HG02852 (cell line): ENCODE measurements around the gene RCBTB1.
A peak's percentile ranks its signal among the peaks of the same experiment; 100 is the strongest.
"Not testable (repeated sequence)": the region's sequence is repeated elsewhere in the genome, so short reads cannot be mapped to it uniquely, and the experiment has no call there.

Experiments used
- ATAC-seq: cut with Tn5 transposase; IDR thresholded peaks from one replicate; pipeline ENCODE4 v1.9.1; 2021; ENCODE audit warnings: mild to moderate bottlenecking, moderate library complexity; ENCODE audit not compliant: unreplicated experiment

The RCBTB1 gene

DNA sequence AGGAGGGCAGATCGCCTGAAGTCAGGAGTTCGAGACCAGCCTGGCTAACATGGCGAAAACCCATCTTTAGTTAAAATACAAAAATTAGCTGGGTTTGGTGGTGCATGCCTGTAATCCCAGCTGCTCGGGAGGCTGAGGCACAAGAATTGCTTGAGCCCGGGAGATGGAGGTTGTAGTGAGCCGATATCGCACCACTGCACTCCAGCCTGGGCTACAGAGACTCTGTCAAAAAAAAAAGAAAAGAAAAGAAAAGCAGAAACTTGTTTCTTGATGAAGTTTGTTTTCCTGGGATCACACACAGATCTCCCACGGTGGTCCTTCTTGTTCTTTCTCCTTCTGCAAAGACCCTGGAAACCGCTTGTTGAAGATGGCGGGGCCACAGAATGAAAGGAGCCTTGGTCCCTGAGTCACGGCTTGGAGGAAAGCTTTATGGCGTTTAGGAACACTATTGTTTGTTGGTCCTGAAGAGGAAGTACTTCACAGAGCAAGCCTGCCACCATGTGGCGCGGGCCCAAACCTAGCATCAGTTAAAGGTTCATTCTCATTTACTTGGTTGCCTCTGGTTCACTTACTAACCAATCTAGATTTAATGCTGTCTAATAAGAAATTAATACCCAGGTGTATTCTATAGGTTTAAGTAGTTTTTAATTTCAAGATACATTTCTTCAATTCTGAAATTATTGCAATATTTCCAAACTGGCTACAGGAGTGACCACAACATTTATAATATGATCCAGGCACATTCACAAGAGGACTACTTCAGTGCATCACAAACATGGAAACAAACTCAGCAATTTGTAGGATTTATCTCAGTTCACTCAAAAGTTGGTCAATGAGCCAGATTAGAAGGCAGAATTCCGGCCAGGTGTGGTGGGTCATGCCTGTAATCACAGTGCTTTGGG, 21.6 kb upstream of the RCBTB1 start:
- ATAC-seq, result peak; percentile 96

- no peak for ATAC-seq
Measured at GRCh38 chr13:49604570-49604969, 19.2 kb upstream of the RCBTB1 start.

- not testable (repeated sequence) for ATAC-seq
Measured at GRCh38 chr13:49602615-49603014, 17.3 kb upstream of the RCBTB1 start.

DNA sequence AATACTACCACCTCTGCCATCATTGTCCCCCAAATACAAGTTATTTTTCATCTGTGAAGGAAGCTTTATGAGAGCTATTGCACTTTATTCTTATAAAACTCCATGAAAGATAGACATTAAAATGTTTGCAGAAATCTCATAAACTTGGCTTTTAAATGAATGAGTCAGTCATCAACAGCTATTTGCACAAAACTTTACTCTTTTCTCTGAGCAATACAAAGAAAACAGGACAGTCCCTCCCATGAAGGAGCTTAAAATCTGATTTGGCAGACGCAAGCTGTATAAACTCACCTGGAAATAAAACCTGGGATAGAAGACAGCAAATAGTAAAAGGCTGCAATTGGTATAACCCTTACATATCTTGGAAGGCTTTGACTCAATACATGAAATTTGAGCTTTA, 16.6 kb upstream of the RCBTB1 start:
- ATAC-seq, result no peak

GRCh38 chr13:49597043-49597641, 11.8 kb upstream of the RCBTB1 start:
- no peak for ATAC-seq

DNA sequence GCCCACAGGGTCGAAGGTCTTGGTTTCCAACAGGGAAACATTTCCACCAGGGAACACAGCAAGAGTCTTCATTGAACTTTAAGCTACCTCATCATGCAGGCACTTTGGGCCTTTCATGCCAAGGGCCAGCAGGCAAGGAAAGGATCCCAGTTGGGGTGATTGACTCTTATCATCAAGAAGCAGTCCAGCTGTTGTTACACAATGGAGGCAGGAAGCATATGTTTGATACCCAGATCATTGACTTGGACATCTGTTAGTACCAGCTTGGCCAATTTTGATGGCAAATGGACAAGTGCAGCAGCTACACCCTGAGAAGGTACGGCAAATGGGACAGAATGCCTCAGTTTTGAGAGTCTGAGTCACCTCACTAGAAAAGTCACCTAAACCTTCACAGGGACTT, 10.9 kb upstream of the RCBTB1 start:
- ATAC-seq, result no peak

- no peak for ATAC-seq
Measured at GRCh38 chr13:49594576-49594975, 9.2 kb upstream of the RCBTB1 start.

DNA sequence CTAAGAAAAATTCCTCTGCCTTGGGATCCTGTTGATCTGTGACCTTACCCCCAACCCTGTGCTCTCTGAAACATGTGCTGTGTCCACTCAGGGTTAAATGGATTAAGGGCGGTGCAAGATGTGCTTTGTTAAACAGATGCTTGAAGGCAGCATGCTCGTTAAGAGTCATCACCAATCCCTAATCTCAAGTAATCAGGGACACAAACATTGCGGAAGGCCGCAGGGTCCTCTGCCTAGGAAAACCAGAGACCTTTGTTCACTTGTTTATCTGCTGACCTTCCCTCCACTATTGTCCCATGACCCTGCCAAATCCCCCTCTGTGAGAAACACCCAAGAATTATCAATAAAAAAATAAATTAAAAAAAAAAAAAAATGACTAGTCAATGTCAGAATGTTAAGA, 8.5 kb upstream of the RCBTB1 start:
- not testable (repeated sequence) for ATAC-seq

- not testable (repeated sequence) for ATAC-seq
Measured at GRCh38 chr13:49590714-49591113, 5.4 kb upstream of the RCBTB1 start.

DNA sequence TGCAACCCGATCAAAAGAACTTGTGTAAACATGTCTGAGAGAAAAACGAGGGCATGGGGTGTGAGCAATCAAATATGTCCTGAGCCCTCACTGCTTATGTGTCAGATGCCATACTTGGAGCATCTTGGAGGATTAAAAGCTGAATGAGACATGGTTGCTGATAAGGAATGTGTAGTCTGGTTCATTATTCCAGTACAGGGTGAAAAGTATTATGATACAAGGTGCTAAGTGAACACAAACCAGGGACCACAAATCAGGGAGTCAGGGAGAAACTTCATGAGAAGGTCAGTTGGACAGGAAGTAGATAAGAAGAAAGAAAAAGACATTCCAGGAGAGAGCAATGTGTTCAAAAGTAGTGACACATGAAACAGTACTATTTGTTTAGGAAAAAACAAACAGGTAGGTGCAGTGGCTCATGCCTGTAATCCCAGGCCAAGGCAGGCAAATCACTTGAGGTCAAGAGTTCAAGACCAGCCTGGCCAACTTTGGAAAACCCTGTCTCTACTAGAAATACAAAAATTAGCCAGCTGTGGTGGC, 2.0 kb upstream of the RCBTB1 start:
- no peak for ATAC-seq

GRCh38 chr13:49586717-49587116, 1.4 kb upstream of the RCBTB1 start:
- no peak for ATAC-seq

GRCh38 chr13:49584771-49585182, 581 bp downstream of the RCBTB1 start:
- peak; percentile 14 for ATAC-seq

DNA sequence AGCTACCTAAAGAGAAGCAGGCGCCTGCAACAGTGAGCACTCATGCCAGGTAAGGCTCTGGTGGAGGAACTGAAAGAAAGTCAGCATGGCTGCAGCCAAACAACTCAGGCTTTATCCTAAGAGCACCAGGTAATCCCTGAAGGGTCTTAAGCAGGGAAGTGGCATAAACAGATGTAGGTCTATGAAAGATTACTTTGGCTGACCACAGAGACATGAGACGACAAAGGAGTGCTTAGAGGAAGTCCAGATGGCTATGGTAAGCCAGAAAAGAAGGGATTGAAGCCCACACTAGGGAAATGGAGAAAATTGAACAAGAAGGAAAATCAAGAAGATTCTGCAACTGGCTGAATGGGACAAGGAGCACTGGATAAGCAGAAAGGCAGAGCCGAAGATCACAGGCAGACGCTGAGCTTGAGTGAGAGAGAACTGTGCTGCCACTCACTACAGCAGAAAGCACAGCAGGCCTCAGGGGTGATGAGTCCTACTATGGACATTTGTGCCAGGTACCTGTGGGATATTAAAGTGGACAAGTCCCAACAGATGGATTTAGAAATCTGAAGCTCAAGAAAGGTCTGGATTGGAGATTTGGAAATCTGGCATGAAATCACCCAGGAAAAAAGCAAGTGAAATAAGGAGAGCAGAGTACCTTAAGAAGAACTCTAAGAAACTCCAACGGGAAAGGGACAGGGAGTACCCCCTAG, 4.2 kb downstream of the RCBTB1 start:
- ATAC-seq, result no peak

DNA sequence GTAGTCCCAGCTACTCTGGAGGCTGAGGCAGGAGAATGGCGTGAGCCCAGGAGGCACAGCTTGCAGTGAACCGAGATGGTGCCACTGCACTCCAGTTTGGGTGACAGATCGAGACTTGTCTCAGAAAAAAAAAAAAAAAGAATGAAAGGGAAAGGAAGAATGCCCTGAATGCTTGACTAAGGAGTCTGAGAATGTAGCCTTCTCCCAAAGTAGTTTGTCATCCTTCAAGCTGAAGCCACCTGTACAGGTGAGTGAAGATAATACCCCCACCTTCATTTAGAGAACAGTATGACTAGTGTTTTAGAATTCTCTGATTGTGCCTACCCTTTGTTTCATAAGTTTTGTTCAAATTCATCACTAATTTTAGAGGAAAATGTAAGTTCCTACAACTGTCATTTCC, 5.9 kb downstream of the RCBTB1 start:
- no peak for ATAC-seq

- ATAC-seq, result no peak
Measured at GRCh38 chr13:49571299-49572240, 13.8 kb downstream of the RCBTB1 start.

DNA sequence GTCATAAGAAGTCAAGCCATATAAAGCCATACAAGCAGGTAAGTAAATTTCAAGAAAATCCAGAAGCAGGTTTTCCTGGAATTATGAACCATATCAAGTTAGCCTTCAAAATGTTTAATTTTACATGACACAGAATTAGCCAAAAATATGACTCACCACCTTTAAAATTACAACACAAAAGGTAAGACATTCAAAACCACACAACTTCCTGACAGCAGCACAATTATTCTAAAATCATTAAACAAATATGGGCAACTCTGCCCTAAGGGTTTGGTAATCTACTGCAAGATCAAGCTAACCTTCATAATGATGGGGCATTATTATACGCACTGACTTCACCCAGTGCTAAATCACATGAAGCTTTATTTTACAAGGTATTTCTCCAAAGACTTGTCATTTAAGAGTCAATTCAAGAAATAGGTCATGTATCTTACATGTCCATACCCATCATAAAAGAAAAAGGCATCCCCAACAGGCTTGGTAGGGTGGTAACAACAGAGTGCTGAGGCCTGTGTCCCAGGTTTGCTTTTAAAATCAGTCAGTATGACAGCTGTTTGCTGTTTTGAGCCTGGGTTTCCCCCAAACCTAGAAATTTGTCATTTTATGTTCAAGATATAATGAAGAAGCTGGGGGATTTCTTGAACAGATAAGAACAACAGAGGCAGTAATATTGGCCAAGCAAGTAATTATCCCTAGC, 15.2 kb downstream of the RCBTB1 start:
- ATAC-seq, result peak; percentile 67

DNA sequence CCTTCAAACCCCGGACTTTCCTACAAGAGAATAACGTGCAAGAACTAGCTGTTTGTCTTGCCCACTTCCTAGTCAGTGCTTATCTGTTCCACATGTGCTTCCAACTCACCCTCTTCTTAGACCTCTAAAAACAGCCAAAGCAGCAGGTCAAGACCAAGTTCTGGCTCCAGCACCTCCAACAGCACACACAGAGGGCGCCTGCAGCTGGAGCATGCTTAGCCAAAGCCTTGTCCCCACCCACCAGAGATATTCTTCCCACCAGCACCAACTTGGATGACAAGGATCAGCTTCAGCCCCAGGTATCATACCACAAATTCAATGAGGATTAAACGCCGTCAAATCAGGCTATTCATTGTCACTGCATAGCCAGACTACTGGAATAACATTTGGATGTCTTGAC, 17.9 kb downstream of the RCBTB1 start:
- ATAC-seq, result no peak

- no peak for ATAC-seq
Measured at GRCh38 chr13:49566461-49566860, 18.9 kb downstream of the RCBTB1 start.

DNA sequence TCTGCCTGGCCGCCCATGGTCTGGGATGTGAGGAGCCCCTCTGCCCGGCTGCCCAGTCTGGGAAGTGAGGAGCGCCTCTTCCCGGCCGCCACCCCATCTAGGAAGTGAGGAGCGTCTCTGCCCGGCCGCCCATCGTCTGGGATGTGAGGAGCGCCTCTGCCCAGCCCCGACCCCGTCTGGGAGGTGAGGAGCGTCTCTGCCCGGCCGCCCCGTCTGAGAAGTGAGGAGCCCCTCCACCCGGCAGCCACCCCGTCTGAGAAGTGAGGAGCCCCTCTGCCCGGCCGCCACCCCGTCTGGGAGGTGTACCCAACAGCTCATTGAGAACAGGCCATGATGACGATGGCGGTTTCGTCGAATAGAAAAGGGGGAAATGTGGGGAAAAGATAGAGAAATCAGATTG, 19.9 kb downstream of the RCBTB1 start:
- not testable (repeated sequence) for ATAC-seq

- ATAC-seq, result no peak
Measured at GRCh38 chr13:49563516-49563915, 21.8 kb downstream of the RCBTB1 start.
